VCaP (cell line): ENCODE results near the gene RABL6.

ENCODE experiments used
- H3K27ac ChIP-seq: fragments of 450-650 bp; 2 replicates; pipeline ENCODE4 v1.5.1; 2017
- CTCF ChIP-seq: fragments of 450-650 bp; conservative IDR thresholded peaks from 2 replicates; pipeline ENCODE4 v1.5.1; 2017; ENCODE audit warnings: mild to moderate bottlenecking, moderate library complexity

Gene RABL6

GRCh38 chr9:136858844-136859757 is 51.4 kb downstream of the RABL6 start:
- H3K27ac ChIP-seq, result peak overlapping the region; percentile 80

GRCh38 chr9:136860529-136860928 is 52.8 kb downstream of the RABL6 start:
- no peak for TF ChIP-seq CTCF
- peak overlapping the region; percentile 80 for H3K27ac ChIP-seq

More at GRCh38 chr9:136858844-136859757, 51.4 kb downstream of the RABL6 start:
- no peak for TF ChIP-seq CTCF

GRCh38 chr9:136860933-136861873 is 53.5 kb downstream of the RABL6 start:
- peak overlapping the region; percentile 80 for H3K27ac ChIP-seq
- no peak for TF ChIP-seq CTCF

GRCh38 chr9:136861874-136862457 is 54.2 kb downstream of the RABL6 start:
- no peak for TF ChIP-seq CTCF
- peak overlapping the region; percentile 80 for H3K27ac ChIP-seq

GRCh38 chr9:136862849-136863622 is 55.3 kb downstream of the RABL6 start:
- peak overlapping the region; percentile 80; the same call in 1 of the 2 replicates for H3K27ac ChIP-seq
- TF ChIP-seq CTCF, result no peak

- H3K27ac ChIP-seq, result peak overlapping the region; percentile 91; the same call in 1 of the 2 replicates
- TF ChIP-seq CTCF, result no peak
Observed at GRCh38 chr9:136863623-136864273, 56.0 kb downstream of the RABL6 start.
